WTC11 (cell line): ENCODE data around the gene FCN1.

ENCODE experiments used
- CTCF ChIP-seq: fragments of 200-600 bp; IDR thresholded peaks from 2 replicates; pipeline ENCODE4 v1.8.0; 2022; ENCODE audit warnings: antibody characterized with exemption
- ESRRA ChIP-seq: sonication (generic); formaldehyde crosslinking; IDR thresholded peaks from 2 replicates; pipeline ENCODE4 v1.8.1; 2022; ENCODE audit warnings: mild to moderate bottlenecking, missing genetic modification reagents, borderline replicate concordance
- TF ChIP-seq, protein P1 (sequence below): sonication (generic); formaldehyde crosslinking; IDR thresholded peaks from 2 replicates; pipeline ENCODE4 v1.8.1; 2022; ENCODE audit warnings: low read depth, mild to moderate bottlenecking, moderate library complexity, missing genetic modification reagents, borderline replicate concordance

GRCh38 chr9:134896834-134897583 lies 20.7 kb downstream of the FCN1 start:
- no peak for TF ChIP-seq CTCF
- TF ChIP-seq, protein P1, sequence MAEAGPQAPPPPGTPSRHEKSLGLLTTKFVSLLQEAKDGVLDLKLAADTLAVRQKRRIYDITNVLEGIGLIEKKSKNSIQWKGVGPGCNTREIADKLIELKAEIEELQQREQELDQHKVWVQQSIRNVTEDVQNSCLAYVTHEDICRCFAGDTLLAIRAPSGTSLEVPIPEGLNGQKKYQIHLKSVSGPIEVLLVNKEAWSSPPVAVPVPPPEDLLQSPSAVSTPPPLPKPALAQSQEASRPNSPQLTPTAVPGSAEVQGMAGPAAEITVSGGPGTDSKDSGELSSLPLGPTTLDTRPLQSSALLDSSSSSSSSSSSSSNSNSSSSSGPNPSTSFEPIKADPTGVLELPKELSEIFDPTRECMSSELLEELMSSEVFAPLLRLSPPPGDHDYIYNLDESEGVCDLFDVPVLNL (CRISPR knock-in tag), result no peak
- TF ChIP-seq ESRRA, result no peak
